NAMALWA (cell line): ENCODE results near the gene CHST13.
A peak's percentile ranks its signal among the peaks of the same experiment; 100 is the strongest.
"Not testable (repeated sequence)": the region's sequence is repeated elsewhere in the genome, so short reads cannot be mapped to it uniquely, and the experiment has no call there.

Source experiments
- DNase-seq: peaks from one replicate; pipeline ENCODE4 v3.0.0-alpha.2; 2015; ENCODE audit warnings: low spot score

Gene CHST13

GRCh38 chr3:126525853-126526667 is 2.1 kb downstream of the CHST13 start:
- no peak for DNase-seq

- no peak for DNase-seq
Measured at GRCh38 chr3:126526668-126527005, 2.7 kb downstream of the CHST13 start.

- no peak for DNase-seq
Measured at GRCh38 chr3:126527006-126527405, 3.1 kb downstream of the CHST13 start.

GRCh38 chr3:126527455-126528211 is 3.7 kb downstream of the CHST13 start:
- DNase-seq: no peak

- no peak for DNase-seq
Measured at GRCh38 chr3:126528419-126528799, 4.5 kb downstream of the CHST13 start.

GRCh38 chr3:126528800-126529541 is 5.0 kb downstream of the CHST13 start:
- DNase-seq: no peak

- no peak for DNase-seq
Measured at GRCh38 chr3:126529585-126530170, 5.7 kb downstream of the CHST13 start.

GRCh38 chr3:126530171-126531050 is 6.5 kb downstream of the CHST13 start:
- no peak for DNase-seq

GRCh38 chr3:126531051-126531330 is 7.0 kb downstream of the CHST13 start:
- no peak for DNase-seq

- no peak for DNase-seq
Measured at GRCh38 chr3:126533506-126533905, 9.6 kb downstream of the CHST13 start.

GRCh38 chr3:126534716-126535115 is 10.8 kb downstream of the CHST13 start:
- not testable (repeated sequence) for DNase-seq

- no peak for DNase-seq
Measured at GRCh38 chr3:126535636-126536035, 11.7 kb downstream of the CHST13 start.

GRCh38 chr3:126536126-126536525 is 12.2 kb downstream of the CHST13 start:
- no peak for DNase-seq

- no peak for DNase-seq
Measured at GRCh38 chr3:126537116-126537729, 13.3 kb downstream of the CHST13 start.

GRCh38 chr3:126537730-126538281 is 13.9 kb downstream of the CHST13 start:
- peak; percentile 13 for DNase-seq

GRCh38 chr3:126538316-126538715 is 14.4 kb downstream of the CHST13 start:
- DNase-seq: no peak

- DNase-seq: no peak
Measured at GRCh38 chr3:126538966-126539365, 15.0 kb downstream of the CHST13 start.

- DNase-seq: no peak
Measured at GRCh38 chr3:126539558-126540250, 15.7 kb downstream of the CHST13 start.

- DNase-seq: no peak
Measured at GRCh38 chr3:126540342-126540849, 16.4 kb downstream of the CHST13 start.
